ENCODE measurements around the gene PEX10.

- no peak for TF ChIP-seq CTCF (conservative IDR thresholded peaks at IDR 0.05; ENCODE audit: low read length)
- no peak for TF ChIP-seq EZH2phosphoT487 (IDR thresholded peaks at IDR 0.05; ENCODE audit: borderline replicate concordance)
These were observed 32.9 kb upstream of the PEX10 start for GRCh38 chr1:2445162-2445822.

Data from Loucy (cell line).